BJ (cell line): ENCODE data around the gene SS18L1. TPM values are rescaled to one million over a fixed set of nuclear protein-coding genes. Genes with fewer than 3 reads are reported as not detected.

ENCODE experiments used
- CTCF ChIA-PET: fragments of 350-600 bp; formaldehyde crosslinking; extraction: SDS; loops from one replicate; lab custom pipeline; 2021; ENCODE audit warnings: antibody characterized with exemption, inconsistent platforms; lab: Yijun Ruan, JAX
- POLR2A ChIA-PET: fragments of 300-600 bp; sonication (Branson Sonifier 250); formaldehyde crosslinking; extraction: SDS; loops from one replicate; lab custom pipeline; 2021; ENCODE audit warnings: antibody characterized with exemption; lab: Charles Lee
- DNase-seq: peaks from one replicate; pipeline ENCODE4 v3.0.0-alpha.2; 2011; ENCODE audit warnings: low read depth
- H3K27me3 ChIP-seq: 2 replicates; pipeline ENCODE4 v1.6.0; 2011; ENCODE audit warnings: low read length; ENCODE audit not compliant: control insufficient read depth, insufficient read depth
- H3K36me3 ChIP-seq: 2 replicates; pipeline ENCODE4 v1.5.1; 2011; ENCODE audit warnings: low read length; ENCODE audit not compliant: control insufficient read depth, insufficient read depth
- H3K4me3 ChIP-seq: 2 replicates; pipeline ENCODE4 v1.5.1; 2011; ENCODE audit warnings: low read depth, mild to moderate bottlenecking, control low read depth, low read length
- polyA plus RNA-seq: library from polyadenylated mRNA; depleted of rRNA; stranded (reverse); fragments of >200 nt; gene quantifications from 2 replicates; pipeline ENCODE4 v1.2.3, GENCODE V29; 2011
- TF ChIP-seq, protein P1 (sequence below): IDR thresholded peaks from 2 replicates; pipeline ENCODE4 v1.5.1; 2011; ENCODE audit warnings: low read depth, mild to moderate bottlenecking, control low read depth, inconsistent platforms, low read length, moderate library complexity; ENCODE audit not compliant: insufficient read depth

Gene SS18L1
- polyA plus RNA-seq, 1 experiment = 6.7 TPM

DNA sequence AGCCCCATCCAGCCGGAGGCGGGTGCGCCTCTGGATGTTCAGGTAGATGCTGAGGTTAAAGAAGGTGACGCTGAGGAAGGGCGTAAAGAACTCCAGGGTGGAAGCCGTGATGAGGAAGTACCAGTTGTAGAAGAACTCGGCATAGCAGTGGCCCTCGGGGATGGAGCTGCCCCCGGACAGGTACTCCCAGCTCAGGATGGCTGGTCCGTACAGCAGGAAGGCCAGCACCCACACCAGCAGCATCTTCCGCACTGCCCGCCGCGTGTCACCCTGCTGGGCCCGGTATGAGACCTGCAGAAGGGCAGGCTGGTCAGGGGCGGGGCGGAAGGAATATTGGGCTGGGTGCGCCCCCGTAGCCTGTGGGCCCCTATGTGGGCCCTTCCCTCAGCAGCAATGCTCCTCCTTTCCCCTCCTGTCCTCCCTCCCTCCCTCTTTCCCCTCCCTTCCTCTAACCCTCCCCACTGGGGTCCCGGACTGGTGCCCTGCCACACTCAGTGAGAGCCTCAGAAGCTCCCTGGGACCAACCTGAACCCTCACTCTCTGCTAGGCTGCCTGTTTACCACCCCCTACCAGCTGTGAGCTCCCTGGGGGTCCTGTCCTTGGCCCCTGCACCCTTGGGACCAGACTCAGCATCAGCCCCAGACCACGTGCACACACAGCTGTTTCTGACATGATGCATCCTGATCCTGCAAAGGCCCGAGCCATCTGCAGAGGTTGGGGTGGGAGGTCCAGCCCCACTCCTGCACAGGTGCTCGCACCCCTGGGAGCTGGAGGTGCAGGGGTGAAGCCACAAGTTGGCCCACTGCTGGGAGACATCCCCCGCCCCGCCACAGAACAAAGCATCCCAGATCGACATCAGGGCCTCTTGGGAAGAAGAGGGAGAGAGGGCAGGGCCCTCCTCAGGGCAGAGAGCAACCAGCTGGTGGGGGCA, 73.3 kb downstream of the SS18L1 start:
- ChIA-PET CTCF (interaction anchor here (0.6 kb wide), 1 partner anchor 220 kb away, joined by 3 read pairs; no protein-coding TSS in a partner anchor), POLR2A (no interaction called here)
- TF ChIP-seq, protein P1, sequence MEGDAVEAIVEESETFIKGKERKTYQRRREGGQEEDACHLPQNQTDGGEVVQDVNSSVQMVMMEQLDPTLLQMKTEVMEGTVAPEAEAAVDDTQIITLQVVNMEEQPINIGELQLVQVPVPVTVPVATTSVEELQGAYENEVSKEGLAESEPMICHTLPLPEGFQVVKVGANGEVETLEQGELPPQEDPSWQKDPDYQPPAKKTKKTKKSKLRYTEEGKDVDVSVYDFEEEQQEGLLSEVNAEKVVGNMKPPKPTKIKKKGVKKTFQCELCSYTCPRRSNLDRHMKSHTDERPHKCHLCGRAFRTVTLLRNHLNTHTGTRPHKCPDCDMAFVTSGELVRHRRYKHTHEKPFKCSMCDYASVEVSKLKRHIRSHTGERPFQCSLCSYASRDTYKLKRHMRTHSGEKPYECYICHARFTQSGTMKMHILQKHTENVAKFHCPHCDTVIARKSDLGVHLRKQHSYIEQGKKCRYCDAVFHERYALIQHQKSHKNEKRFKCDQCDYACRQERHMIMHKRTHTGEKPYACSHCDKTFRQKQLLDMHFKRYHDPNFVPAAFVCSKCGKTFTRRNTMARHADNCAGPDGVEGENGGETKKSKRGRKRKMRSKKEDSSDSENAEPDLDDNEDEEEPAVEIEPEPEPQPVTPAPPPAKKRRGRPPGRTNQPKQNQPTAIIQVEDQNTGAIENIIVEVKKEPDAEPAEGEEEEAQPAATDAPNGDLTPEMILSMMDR = no peak
- DNase-seq = no peak
- Histone ChIP-seq H3K4me3 (no peak overlapping the region), H3K36me3 (no peaks in the 10 kb centered on the region), H3K27me3 (peaks cover 26% of the 10 kb centered on the region)

DNA sequence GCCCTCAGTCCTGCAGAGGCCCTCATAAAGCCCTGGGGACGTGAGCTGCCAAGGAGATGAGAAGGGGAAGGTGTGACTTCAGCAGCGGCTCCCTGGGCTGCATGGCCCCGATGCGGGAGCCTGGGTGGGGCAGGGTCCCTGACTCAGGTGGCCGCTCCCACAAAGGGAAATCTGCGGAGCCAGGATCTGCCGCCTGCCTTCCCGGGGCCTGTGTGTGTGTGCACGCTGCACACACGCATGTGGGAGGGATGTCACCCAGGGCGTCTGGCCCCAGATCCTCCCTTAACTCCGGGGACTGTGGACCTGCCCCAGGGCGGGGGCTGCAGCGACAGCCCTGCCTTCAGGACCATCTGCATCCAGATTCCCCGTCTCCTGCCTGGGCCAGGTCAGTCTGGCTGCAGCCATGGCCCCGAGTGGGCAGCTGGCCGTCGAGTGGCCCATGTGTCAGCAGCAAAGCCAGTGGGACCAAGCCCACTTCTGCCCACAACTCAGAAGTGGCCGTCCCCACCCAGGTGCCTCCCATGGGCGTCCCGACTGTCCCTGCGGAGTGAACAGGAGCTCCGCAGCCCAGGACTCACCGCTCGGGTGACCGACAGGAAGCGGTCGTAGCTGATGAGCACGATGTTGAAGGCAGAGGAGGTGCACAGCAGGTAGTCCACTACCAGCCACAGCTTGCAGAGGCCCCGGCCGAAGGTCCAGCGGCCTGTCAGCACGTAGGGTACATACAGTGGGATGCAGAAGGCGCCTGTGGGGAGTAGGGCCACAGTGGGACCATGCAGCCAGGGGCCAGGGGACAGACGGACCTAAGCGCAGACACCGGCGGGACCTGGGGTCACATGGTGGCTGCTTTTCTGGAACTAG, 74.6 kb downstream of the SS18L1 start:
- ChIA-PET POLR2A (no interaction called here), CTCF (no interaction called here)
- peaks cover 34% of the 10 kb centered on the region for H3K27me3 ChIP-seq
- DNase-seq = no peak
- no peaks in the 10 kb centered on the region for H3K36me3 ChIP-seq
- no peak overlapping the region for H3K4me3 ChIP-seq
- TF ChIP-seq, protein P1 = no peak

DNA sequence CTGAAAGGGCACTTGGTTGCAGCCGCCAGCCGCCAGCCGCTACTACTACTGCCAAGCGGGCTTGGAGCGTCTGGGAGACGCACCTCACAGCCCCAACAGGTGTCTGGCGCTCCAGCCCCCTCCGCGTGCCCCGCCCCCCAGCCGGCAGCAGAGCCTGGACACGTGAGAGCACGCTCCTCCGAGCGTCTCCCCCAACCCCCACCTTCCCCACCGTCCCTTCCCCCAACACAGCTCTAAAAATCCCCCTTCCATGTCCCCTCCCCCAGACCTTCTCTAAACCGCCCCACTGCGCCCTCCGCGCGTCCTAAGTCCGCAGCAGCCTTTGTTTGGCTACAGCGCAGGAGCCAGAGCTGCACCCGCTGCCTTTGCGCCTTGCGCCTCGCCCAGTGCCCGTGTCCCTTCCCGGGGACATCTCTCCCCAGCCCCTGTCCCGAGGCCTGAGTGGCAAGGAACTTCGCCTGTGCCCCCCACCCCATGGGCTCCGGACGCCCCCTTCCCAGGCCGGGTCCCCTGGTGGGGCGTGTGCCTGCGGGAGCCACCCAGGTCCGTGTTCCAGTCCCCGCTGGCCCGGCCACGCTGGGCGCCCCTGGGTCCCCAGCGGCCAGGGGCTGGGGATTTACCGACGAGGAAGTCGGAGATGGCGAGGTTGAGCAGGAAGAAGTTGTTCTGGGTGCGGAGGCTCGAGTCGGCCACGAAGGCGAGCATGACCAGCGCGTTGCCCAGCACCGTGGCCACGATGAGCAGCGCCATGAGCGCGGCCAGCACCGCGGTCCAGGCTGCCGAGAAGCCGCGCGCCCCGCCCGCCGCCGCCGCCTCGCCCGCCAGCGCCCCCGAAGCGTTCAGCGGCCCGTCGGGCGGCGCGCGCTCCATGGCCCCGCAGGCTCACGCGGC, 75.8 kb downstream of the SS18L1 start:
- CTCF ChIA-PET = no interaction called here
- DNase-seq = no peak
- TF ChIP-seq, protein P1 = no peak
- Histone ChIP-seq H3K4me3 (no peak overlapping the region), H3K36me3 (no peaks in the 10 kb centered on the region), H3K27me3 (peaks cover 36% of the 10 kb centered on the region)
- POLR2A ChIA-PET = no interaction called here

DNA sequence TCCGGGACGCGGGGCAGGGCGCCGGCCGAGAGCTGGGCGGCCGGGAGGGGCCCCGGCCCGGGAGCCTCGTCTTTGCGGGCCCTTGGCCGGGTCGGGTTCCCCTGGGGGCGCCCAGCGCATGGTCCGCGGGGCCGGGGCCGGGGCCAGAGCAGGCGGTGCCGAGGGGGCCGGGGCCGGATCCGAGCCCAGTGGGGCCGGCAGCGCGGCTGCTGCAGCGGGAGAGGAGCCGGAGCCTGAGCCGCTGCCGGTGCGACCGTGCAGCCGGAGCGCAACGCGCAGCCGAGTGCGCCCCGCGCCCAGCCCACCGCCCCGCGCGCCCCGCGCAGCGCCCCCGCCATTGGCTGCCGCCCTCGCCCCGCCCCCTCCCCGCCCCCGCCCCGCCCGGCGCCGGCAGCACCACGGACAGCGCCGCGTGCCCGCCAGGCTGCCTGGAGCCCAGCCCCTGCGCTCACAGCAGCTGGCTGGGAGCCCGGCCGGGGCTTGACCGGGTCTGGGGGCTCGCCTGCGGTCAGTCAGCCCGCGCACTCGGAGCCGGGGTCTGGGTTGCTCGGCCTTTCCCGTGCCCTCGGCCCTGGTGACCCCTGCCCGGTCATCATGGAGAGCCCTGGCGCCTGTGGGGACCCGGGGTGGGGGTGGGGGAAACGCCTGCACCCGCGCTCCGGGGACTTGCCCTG, 76.6 kb downstream of the SS18L1 start, which contains the start of gene HRH3:
HRH3 (minus strand) TSS at position 287 of the 674 bp plus-strand sequence. CDS start 308 bp downstream, outside the sequence.
- Histone ChIP-seq H3K36me3 (no peaks in the 10 kb centered on the region), H3K4me3 (no peak within 1 kb of the TSS), H3K27me3 (peaks cover 38% of the 10 kb centered on the region)
- DNase-seq = no peak
- ChIA-PET POLR2A (no interaction called here), CTCF (no interaction called here)
- TF ChIP-seq, protein P1 = no peak
